K562 (cell line): ENCODE data around the gene MYADM. TPM values are rescaled to one million over a fixed set of nuclear protein-coding genes. Genes with fewer than 3 reads are reported as not detected.

Experiments
- ATAC-seq: fragments of 200-7000 bp; cut with Tn5 transposase; 3 replicates; pipeline ENCODE4 v1.9.1; 2020; ENCODE audit warnings: moderate library complexity
- BruUV-seq: library from RNA; stranded (reverse); fragments of 400-500 nt; replicated peaks from 2 replicates; lab custom pipeline; 2021; lab: Mats Ljungman, UMichigan
- CTCF ChIA-PET: fragments of 300-600 bp; formaldehyde crosslinking; extraction: SDS; loops from one replicate; lab custom pipeline; 2021; ENCODE audit warnings: low intra/inter-chr PET ratio; lab: Yijun Ruan, JAX
- POLR2A ChIA-PET: fragments of 300-600, 350-650 bp; sonication (Branson Sonifier 250); formaldehyde crosslinking; extraction: SDS; loops from one replicate; lab custom pipeline; 2021; ENCODE audit warnings: antibody characterized with exemption, inconsistent platforms; lab: Yijun Ruan, JAX
- DNase-seq, 4 experiments: peaks; one replicate each; pipeline versions ENCODE4 v3.0.0 to v3.0.0-alpha.2; 2011 to 2018; ENCODE audit warnings: low spot score in 3 of 4, mixed read lengths in 3 of 4; ENCODE audit errors: extremely low read depth in 1 of 4
- FAIRE-seq: peaks from 2 replicates; lab custom pipeline; 2011; peaks lifted over from hg19 to GRCh38; lab: Jason Lieb, UNC
- H2AFZ ChIP-seq: 2 replicates; pipeline ENCODE4 v1.6.0; 2011; ENCODE audit warnings: low read depth, low read length, control low read depth, inconsistent platforms
- H3K27ac ChIP-seq: fragments of 200-600 bp; 3 replicates; pipeline ENCODE4 v1.8.0; 2011; ENCODE audit warnings: low read depth, mild to moderate bottlenecking, control low read depth, inconsistent platforms, low read length, moderate library complexity, mixed read lengths; ENCODE audit errors: extremely low read depth
- H3K27me3 ChIP-seq, 2 experiments: fragments of 300-600 bp in 1 of 2; 2 replicates in 1 of 2; 3 replicates in 1 of 2; pipeline versions ENCODE4 v1.6.0 to v1.8.0; 2011; ENCODE audit warnings: inconsistent platforms in 2 of 2, low read length in 2 of 2, mild to moderate bottlenecking in 1 of 2, mixed read lengths in 1 of 2, moderate library complexity in 1 of 2; ENCODE audit not compliant: control insufficient read depth in 2 of 2, insufficient read depth in 2 of 2
- H3K36me3 ChIP-seq: fragments of 300-600 bp; 3 replicates; pipeline ENCODE4 v1.8.0; 2011; ENCODE audit warnings: mild to moderate bottlenecking, low read length, inconsistent platforms; ENCODE audit not compliant: control insufficient read depth, insufficient read depth
- H3K4me1 ChIP-seq, 2 experiments: fragments of 200-600 bp in 1 of 2; replicated peaks in 1 of 2; 2 replicates in 1 of 2; 3 replicates in 1 of 2; pipeline versions ENCODE4 v1.5.1 to v1.8.0; 2011; ENCODE audit warnings: inconsistent platforms in 2 of 2, low read length in 2 of 2, mild to moderate bottlenecking in 1 of 2, mixed read lengths in 1 of 2, moderate library complexity in 1 of 2; ENCODE audit not compliant: control insufficient read depth in 2 of 2, insufficient read depth in 2 of 2
- H3K4me2 ChIP-seq: 2 replicates; pipeline ENCODE4 v1.6.1; 2011; ENCODE audit warnings: low read length, control low read depth, inconsistent platforms, mixed read lengths; ENCODE audit not compliant: insufficient read depth
- H3K4me3 ChIP-seq: fragments of 200-600 bp; sonication (generic), shearing (Covaris generic); 2 replicates; pipeline ENCODE4 v1.5.1; 2016; ENCODE audit warnings: control low read depth, inconsistent platforms
- H3K79me2 ChIP-seq: fragments of 200-600 bp; 3 replicates; pipeline ENCODE4 v1.8.0; 2011; ENCODE audit warnings: low read length, inconsistent platforms; ENCODE audit not compliant: control insufficient read depth, insufficient read depth
- H3K9ac ChIP-seq, 2 experiments: 2 replicates each; pipeline versions ENCODE4 v1.6.0 to v1.6.1; 2011; ENCODE audit warnings: low read depth in 2 of 2, low read length in 2 of 2, control low read depth in 1 of 2, inconsistent platforms in 1 of 2, mild to moderate bottlenecking in 1 of 2, mixed read lengths in 1 of 2; ENCODE audit not compliant: insufficient read depth in 1 of 2
- H3K9me1 ChIP-seq: one replicate; pipeline ENCODE4 v1.6.0; 2011; ENCODE audit warnings: inconsistent platforms, mild to moderate bottlenecking, low read length, moderate library complexity; ENCODE audit not compliant: control insufficient read depth, insufficient read depth
- H3K9me3 ChIP-seq: replicated peaks from 2 replicates; pipeline ENCODE4 v1.5.1; 2011; ENCODE audit warnings: low read depth, low read length, inconsistent platforms; ENCODE audit not compliant: control insufficient read depth, insufficient read depth
- H4K20me1 ChIP-seq: replicated peaks from 2 replicates; pipeline ENCODE4 v1.6.1; 2011; ENCODE audit warnings: low read length, inconsistent platforms, mixed read lengths; ENCODE audit not compliant: control insufficient read depth, insufficient read depth
- CHD1 ChIP-seq: fragments of 200-600 bp; sonication (generic); IDR thresholded peaks from one replicate; pipeline ENCODE4 v1.6.1; 2012; ENCODE audit warnings: mild to moderate bottlenecking, moderate library complexity, low read length, inconsistent platforms
- PHF8 ChIP-seq: fragments of 200-600 bp; sonication (generic); IDR thresholded peaks from 2 replicates; pipeline ENCODE4 v1.6.1; 2012; ENCODE audit warnings: mixed run types, mild to moderate bottlenecking, inconsistent platforms, low read length, moderate library complexity, borderline replicate concordance
- POLR2H ChIP-seq: IDR thresholded peaks from 2 replicates; pipeline ENCODE4 v1.6.1; 2016; ENCODE audit warnings: missing genetic modification characterization, low read depth, mild to moderate bottlenecking, control low read depth, missing compliant biosample characterization, moderate library complexity
- POLR3G ChIP-seq: IDR thresholded peaks from 2 replicates; pipeline ENCODE4 v1.6.1; 2011; ENCODE audit not compliant: insufficient read length, insufficient replicate concordance; ENCODE audit errors: extremely low read depth
- ZNF133 ChIP-seq: fragments of 250-450 bp; sonication (Bioruptor Pico); IDR thresholded peaks from 2 replicates; pipeline ENCODE4 v1.4.0; 2020; ENCODE audit warnings: mild to moderate bottlenecking
- ZNF184 ChIP-seq: sonication (generic); formaldehyde crosslinking; IDR thresholded peaks from 2 replicates; pipeline ENCODE4 v1.5.0; 2020; ENCODE audit warnings: missing genetic modification reagents
- WGBS: fragments of 100-300 bp; shearing (Covaris generic); methylation state at CpG from one replicate; pipeline ENCODE4 v1.1.6; 2016; ENCODE audit warnings: low coverage, mixed read lengths; ENCODE audit not compliant: insufficient coverage; ENCODE audit errors: missing lambda C conversion rate; 5-methylcytosine and 5-hydroxymethylcytosine counted together
- in situ Hi-C: fragments of 300-500 bp; cut with MboI; formaldehyde crosslinking; loops from 4 replicates; pipeline ENCODE4 v1.15.0; 2018; ENCODE audit warnings: inconsistent platforms, mixed read lengths
- intact Hi-C: fragments of 100-400 bp; cut with micrococcal nuclease; formaldehyde crosslinking; loops from 2 replicates; pipeline ENCODE4 v1.14.2; 2022
- polyA plus RNA-seq, 8 experiments: library from polyadenylated mRNA; depleted of rRNA in 4 of 8; stranded (reverse) in 5 of 8; unstranded in 3 of 8; fragments of >200 nt; fragmentation: Nextera tagmentation in 2 of 8; fragmentation: Illumina TruSeq in 1 of 8; extraction: Ambion mirVana in 2 of 8; extraction: Trizol in 1 of 8; gene quantifications; 2 replicates each; pipeline versions ENCODE4 v1.2.1 to v1.2.3, GENCODE V29; 2011 to 2014; ENCODE audit warnings: inconsistent platforms in 1 of 8, missing spikeins in 1 of 8
- total RNA-seq, 7 experiments: library from RNA; depleted of rRNA in 6 of 7; stranded (reverse); fragments of >200 nt in 6 of 7; fragmentation: Illumina TruSeq in 2 of 7; extraction: Trizol in 2 of 7; gene quantifications; 2 replicates each; pipeline versions ENCODE4 v1.2.1 to v1.2.3, GENCODE V29; 2011 to 2021; ENCODE audit warnings: low replicate concordance in 1 of 7
- TF ChIP-seq, protein P1 (sequence below): fragments of 450-650 bp; formaldehyde crosslinking; IDR thresholded peaks from 2 replicates; pipeline ENCODE4 v1.4.0; 2022; ENCODE audit warnings: mild to moderate bottlenecking, moderate library complexity
- TF ChIP-seq, protein P2 (sequence below): sonication (generic); formaldehyde crosslinking; IDR thresholded peaks from 2 replicates; pipeline ENCODE4 v1.8.1; 2023; ENCODE audit warnings: mild to moderate bottlenecking, missing genetic modification reagents
- TF ChIP-seq, protein P3 (sequence below): sonication (generic); formaldehyde crosslinking; IDR thresholded peaks from 2 replicates; pipeline ENCODE4 v1.8.0; 2022; ENCODE audit warnings: mild to moderate bottlenecking, missing genetic modification reagents
- TF ChIP-seq, protein P4 (sequence below): fragments of 250-450 bp; sonication (Bioruptor Pico); IDR thresholded peaks from 2 replicates; pipeline ENCODE4 v1.5.0; 2020; ENCODE audit warnings: mild to moderate bottlenecking

The MYADM gene
- total and polyA plus RNA-seq, 9 of the 15 experiments (the other 6 are each of a cell fraction or from before 2014, with no cell fraction given): 4.5 to 70.3 (median 14.4) TPM

DNA sequence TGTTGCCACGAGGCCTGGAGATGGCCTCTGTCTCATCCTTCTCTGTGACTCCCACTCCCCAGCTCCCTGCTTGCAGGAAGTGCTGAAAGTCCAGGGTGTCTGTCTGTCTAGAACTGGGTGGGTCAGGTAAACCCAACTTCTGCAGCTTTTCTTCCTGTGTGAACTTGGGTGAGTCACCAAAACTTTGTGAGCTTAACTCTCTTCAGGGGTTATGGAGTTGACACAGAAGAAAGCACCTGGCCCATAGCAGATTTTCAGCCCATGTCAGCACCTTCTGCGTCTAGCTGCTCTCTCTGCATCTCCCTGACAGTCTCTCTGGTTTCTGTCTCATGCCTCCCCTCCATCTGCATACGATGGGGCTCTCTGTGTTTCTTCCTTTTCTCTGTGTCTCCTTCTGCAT lies 37.2 kb downstream of the MYADM start:
- Histone ChIP-seq H3K36me3 (no peaks in the 10 kb centered on the region), H3K27me3 (peaks cover 11 to 42% of the 10 kb centered on the region in 2 experiments; a peak in 3 of 5 replicates), H4K20me1 (peaks cover 10% of the 10 kb centered on the region), H2AFZ (no peak overlapping the region), H3K79me2 (no peaks in the 10 kb centered on the region), H3K9me3 (no peaks in the 10 kb centered on the region), H3K4me2 (no peak overlapping the region), H3K27ac (no peak overlapping the region), H3K9me1 (peaks cover 3% of the 10 kb centered on the region), H3K4me1 (peaks cover 0 to 23% of the 10 kb centered on the region in 2 experiments; a peak in 2 of 5 replicates), H3K4me3 (no peak overlapping the region), H3K9ac (no peak overlapping the region)
- in situ Hi-C loops (no loop called here), intact Hi-C loops (loop anchor here (5.0 kb wide), 1 partner anchor 117 kb away; no protein-coding TSS in a partner anchor)
- no peak for TF ChIP-seq ZNF133 (CRISPR knock-in tag)
- TF ChIP-seq, protein P1, sequence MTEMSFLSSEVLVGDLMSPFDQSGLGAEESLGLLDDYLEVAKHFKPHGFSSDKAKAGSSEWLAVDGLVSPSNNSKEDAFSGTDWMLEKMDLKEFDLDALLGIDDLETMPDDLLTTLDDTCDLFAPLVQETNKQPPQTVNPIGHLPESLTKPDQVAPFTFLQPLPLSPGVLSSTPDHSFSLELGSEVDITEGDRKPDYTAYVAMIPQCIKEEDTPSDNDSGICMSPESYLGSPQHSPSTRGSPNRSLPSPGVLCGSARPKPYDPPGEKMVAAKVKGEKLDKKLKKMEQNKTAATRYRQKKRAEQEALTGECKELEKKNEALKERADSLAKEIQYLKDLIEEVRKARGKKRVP (CRISPR knock-in tag): no peak
- no peak for TF ChIP-seq POLR2H
- TF ChIP-seq CHD1: no peak
- no peak for TF ChIP-seq POLR3G
- TF ChIP-seq, protein P2, sequence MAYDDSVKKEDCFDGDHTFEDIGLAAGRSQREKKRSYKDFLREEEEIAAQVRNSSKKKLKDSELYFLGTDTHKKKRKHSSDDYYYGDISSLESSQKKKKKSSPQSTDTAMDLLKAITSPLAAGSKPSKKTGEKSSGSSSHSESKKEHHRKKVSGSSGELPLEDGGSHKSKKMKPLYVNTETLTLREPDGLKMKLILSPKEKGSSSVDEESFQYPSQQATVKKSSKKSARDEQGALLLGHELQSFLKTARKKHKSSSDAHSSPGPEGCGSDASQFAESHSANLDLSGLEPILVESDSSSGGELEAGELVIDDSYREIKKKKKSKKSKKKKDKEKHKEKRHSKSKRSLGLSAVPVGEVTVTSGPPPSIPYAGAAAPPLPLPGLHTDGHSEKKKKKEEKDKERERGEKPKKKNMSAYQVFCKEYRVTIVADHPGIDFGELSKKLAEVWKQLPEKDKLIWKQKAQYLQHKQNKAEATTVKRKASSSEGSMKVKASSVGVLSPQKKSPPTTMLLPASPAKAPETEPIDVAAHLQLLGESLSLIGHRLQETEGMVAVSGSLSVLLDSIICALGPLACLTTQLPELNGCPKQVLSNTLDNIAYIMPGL (CRISPR knock-in tag): no peak
- TF ChIP-seq, protein P3, sequence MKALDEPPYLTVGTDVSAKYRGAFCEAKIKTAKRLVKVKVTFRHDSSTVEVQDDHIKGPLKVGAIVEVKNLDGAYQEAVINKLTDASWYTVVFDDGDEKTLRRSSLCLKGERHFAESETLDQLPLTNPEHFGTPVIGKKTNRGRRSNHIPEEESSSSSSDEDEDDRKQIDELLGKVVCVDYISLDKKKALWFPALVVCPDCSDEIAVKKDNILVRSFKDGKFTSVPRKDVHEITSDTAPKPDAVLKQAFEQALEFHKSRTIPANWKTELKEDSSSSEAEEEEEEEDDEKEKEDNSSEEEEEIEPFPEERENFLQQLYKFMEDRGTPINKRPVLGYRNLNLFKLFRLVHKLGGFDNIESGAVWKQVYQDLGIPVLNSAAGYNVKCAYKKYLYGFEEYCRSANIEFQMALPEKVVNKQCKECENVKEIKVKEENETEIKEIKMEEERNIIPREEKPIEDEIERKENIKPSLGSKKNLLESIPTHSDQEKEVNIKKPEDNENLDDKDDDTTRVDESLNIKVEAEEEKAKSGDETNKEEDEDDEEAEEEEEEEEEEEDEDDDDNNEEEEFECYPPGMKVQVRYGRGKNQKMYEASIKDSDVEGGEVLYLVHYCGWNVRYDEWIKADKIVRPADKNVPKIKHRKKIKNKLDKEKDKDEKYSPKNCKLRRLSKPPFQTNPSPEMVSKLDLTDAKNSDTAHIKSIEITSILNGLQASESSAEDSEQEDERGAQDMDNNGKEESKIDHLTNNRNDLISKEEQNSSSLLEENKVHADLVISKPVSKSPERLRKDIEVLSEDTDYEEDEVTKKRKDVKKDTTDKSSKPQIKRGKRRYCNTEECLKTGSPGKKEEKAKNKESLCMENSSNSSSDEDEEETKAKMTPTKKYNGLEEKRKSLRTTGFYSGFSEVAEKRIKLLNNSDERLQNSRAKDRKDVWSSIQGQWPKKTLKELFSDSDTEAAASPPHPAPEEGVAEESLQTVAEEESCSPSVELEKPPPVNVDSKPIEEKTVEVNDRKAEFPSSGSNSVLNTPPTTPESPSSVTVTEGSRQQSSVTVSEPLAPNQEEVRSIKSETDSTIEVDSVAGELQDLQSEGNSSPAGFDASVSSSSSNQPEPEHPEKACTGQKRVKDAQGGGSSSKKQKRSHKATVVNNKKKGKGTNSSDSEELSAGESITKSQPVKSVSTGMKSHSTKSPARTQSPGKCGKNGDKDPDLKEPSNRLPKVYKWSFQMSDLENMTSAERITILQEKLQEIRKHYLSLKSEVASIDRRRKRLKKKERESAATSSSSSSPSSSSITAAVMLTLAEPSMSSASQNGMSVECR (CRISPR knock-in tag): no peak
- no peak for TF ChIP-seq ZNF184
- no peak for TF ChIP-seq PHF8
- TF ChIP-seq, protein P4, sequence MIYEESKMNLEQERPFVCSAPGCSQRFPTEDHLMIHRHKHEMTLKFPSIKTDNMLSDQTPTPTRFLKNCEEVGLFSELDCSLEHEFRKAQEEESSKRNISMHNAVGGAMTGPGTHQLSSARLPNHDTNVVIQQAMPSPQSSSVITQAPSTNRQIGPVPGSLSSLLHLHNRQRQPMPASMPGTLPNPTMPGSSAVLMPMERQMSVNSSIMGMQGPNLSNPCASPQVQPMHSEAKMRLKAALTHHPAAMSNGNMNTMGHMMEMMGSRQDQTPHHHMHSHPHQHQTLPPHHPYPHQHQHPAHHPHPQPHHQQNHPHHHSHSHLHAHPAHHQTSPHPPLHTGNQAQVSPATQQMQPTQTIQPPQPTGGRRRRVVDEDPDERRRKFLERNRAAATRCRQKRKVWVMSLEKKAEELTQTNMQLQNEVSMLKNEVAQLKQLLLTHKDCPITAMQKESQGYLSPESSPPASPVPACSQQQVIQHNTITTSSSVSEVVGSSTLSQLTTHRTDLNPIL (CRISPR knock-in tag): no peak
- 0% methylated on average over 3 of the region's 3 CpGs for WGBS
- no peak for FAIRE-seq
- ChIA-PET POLR2A (no interaction called here), CTCF (no interaction called here)
- no TSS peak for BruUV-seq
- no peak for ATAC-seq
- DNase-seq: no peak
